GM23338 (cell line): Measurements from ENCODE around the gene PTPRN2.

Source experiments
- EZH2phosphoT487 ChIP-seq: fragments of 200-600 bp; sonication (generic); IDR thresholded peaks from one replicate; pipeline ENCODE4 v1.8.1; 2018; ENCODE audit warnings: antibody characterized with exemption; ENCODE audit not compliant: unreplicated experiment
- POLR2AphosphoS5 ChIP-seq: IDR thresholded peaks from 2 replicates; pipeline ENCODE4 v1.6.1; 2016; ENCODE audit warnings: antibody characterized with exemption, low read depth
- TF ChIP-seq, protein P1 (sequence below), 2 experiments: fragments of 200-600 bp in 1 of 2; sonication (generic) in 1 of 2; conservative IDR thresholded peaks; 2 replicates each; pipeline versions ENCODE4 v1.5.1 to v1.6.1; 2016 to 2017; ENCODE audit warnings: antibody characterized with exemption in 2 of 2, low read depth in 2 of 2, mild to moderate bottlenecking in 2 of 2, moderate library complexity in 1 of 2

GRCh38 chr7:157558875-157559595 lies 1028.6 kb downstream of the PTPRN2 start:
- TF ChIP-seq, protein P1, sequence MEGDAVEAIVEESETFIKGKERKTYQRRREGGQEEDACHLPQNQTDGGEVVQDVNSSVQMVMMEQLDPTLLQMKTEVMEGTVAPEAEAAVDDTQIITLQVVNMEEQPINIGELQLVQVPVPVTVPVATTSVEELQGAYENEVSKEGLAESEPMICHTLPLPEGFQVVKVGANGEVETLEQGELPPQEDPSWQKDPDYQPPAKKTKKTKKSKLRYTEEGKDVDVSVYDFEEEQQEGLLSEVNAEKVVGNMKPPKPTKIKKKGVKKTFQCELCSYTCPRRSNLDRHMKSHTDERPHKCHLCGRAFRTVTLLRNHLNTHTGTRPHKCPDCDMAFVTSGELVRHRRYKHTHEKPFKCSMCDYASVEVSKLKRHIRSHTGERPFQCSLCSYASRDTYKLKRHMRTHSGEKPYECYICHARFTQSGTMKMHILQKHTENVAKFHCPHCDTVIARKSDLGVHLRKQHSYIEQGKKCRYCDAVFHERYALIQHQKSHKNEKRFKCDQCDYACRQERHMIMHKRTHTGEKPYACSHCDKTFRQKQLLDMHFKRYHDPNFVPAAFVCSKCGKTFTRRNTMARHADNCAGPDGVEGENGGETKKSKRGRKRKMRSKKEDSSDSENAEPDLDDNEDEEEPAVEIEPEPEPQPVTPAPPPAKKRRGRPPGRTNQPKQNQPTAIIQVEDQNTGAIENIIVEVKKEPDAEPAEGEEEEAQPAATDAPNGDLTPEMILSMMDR (conservative IDR thresholded peaks at IDR 0.05; ENCODE audit: low read depth in 2 of 2): no peak
- TF ChIP-seq EZH2phosphoT487 (no peak), POLR2AphosphoS5 (no peak)
